ENCODE measurements around the gene ZC3H12D. TPM values are rescaled to one million over a fixed set of nuclear protein-coding genes. Genes with fewer than 3 reads are reported as not detected.

ZC3H12D gene
- total and polyA plus RNA-seq, 2 of the 13 experiments (the other 11 are each of a cell fraction or from before 2014, with no cell fraction given) = 1.2 to 2.7 TPM

DNA sequence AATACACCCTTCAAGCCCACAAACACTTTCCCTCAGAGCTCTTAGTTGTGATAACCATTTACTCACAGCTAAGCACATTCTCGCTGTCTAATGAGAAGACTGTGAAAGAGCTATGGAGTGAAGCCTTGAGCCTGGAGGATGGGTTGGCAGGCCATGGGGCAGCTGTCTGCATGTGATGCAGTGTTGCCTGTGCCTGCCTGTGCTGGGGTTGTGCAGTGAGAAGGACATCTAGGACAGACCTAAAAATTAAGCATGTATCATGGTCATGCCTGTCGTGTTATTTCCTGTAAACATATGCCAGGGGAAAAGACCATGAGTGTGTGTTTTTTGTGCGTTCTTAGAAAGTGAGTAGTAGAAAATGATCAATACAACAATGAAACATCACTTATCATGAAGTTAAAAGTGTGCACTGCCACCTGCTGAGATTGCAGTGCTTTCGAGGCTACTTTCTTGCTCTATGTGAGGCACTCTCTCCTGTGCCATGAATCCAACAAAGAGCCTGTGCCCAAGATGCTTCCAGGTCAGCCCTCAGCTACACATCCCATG is 8.1 kb upstream of the ZC3H12D start:
- no peaks in the 10 kb centered on the region for H4K20me1 ChIP-seq (ENCODE audit: insufficient read depth, low read length)
- no peaks in the 10 kb centered on the region for H3K9me3 ChIP-seq (ENCODE audit: low read length)
- no TSS peak for BruUV-seq (replicated peaks)
- H3K9ac ChIP-seq (ENCODE audit: insufficient read depth, low read depth, low read length) = no peak overlapping the region
- ChIA-PET POLR2A (interaction anchor here (1.0 kb wide), 1 partner anchor 10 kb away, joined by 3 read pairs; no protein-coding TSS in a partner anchor), CTCF (ENCODE audit: low intra/inter-chr PET ratio, low total read pairs) (no interaction called here)
- no peak overlapping the region for H3K4me2 ChIP-seq (ENCODE audit: low read depth, low read length)
- in situ Hi-C loops (cut with HindIII; ENCODE audit: extremely low pct_ligation_motif_present, low pct_unique_long_range_greater_than_20kb) = no loop called here
- no peak overlapping the region for H3K4me3 ChIP-seq (replicated peaks in 1 of 3; ENCODE audit: insufficient read depth in 1 of 3, low read depth in 2 of 3, low read length in 3 of 3)
- no peak overlapping the region for H3K27ac ChIP-seq (ENCODE audit: extremely low read length, insufficient read depth, low read length)
- H3K4me1 ChIP-seq (ENCODE audit: insufficient read depth, low read length) = peaks cover 39% of the 10 kb centered on the region
- no peak for FAIRE-seq
- H2AFZ ChIP-seq (ENCODE audit: low read length) = no peak overlapping the region
- intact Hi-C loops (cut with micrococcal nuclease; ENCODE audit: unreplicated experiment) = no loop called here
- ATAC-seq = peak; percentile 23; the same call in 2 of the 3 replicates
- H3K27me3 ChIP-seq (ENCODE audit: control insufficient read depth in 1 of 2, insufficient read depth in 2 of 2, low read length in 2 of 2) = no peaks in the 10 kb centered on the region
- H3K79me2 ChIP-seq (ENCODE audit: insufficient read depth, low read length) = no peaks in the 10 kb centered on the region
- no peaks in the 10 kb centered on the region for H3K36me3 ChIP-seq (replicated peaks in 1 of 2; ENCODE audit: control insufficient read depth in 1 of 2, insufficient read depth in 2 of 2, low read length in 2 of 2)
- DNase-seq (ENCODE audit: low spot score) = no peak
- 72% methylated on average over 4 of the region's 4 CpGs for WGBS (ENCODE audit: low lambda C conversion rate)
- TF ChIP-seq ZNF382 (CRISPR knock-in tag; IDR thresholded peaks at IDR 0.05; ENCODE audit: borderline replicate concordance) (no peak), CBX1 (IDR thresholded peaks at IDR 0.05; ENCODE audit: low read depth) (no peak), THAP11 (CRISPR knock-in tag; IDR thresholded peaks at IDR 0.05) (no peak), ZNF256 (CRISPR knock-in tag; conservative IDR thresholded peaks at IDR 0.05) (no peak), ZNF660 (CRISPR knock-in tag; IDR thresholded peaks at IDR 0.05; ENCODE audit: borderline replicate concordance, low read depth) (no peak), CEBPB (IDR thresholded peaks at IDR 0.05; ENCODE audit: borderline replicate concordance, low read depth, low read length) (no peak), NR2F1 (CRISPR knock-in tag; IDR thresholded peaks at IDR 0.05) (no peak)
- TF ChIP-seq, protein P1, sequence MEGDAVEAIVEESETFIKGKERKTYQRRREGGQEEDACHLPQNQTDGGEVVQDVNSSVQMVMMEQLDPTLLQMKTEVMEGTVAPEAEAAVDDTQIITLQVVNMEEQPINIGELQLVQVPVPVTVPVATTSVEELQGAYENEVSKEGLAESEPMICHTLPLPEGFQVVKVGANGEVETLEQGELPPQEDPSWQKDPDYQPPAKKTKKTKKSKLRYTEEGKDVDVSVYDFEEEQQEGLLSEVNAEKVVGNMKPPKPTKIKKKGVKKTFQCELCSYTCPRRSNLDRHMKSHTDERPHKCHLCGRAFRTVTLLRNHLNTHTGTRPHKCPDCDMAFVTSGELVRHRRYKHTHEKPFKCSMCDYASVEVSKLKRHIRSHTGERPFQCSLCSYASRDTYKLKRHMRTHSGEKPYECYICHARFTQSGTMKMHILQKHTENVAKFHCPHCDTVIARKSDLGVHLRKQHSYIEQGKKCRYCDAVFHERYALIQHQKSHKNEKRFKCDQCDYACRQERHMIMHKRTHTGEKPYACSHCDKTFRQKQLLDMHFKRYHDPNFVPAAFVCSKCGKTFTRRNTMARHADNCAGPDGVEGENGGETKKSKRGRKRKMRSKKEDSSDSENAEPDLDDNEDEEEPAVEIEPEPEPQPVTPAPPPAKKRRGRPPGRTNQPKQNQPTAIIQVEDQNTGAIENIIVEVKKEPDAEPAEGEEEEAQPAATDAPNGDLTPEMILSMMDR (CRISPR knock-in tag; IDR thresholded peaks at IDR 0.05) = 0 out of 2 replicates have a peak, but pooled peaks have one; percentile 3

Measured in HepG2 (cell line).